ENCODE measurements around the gene HOXD4. TPM values are rescaled to one million over a fixed set of nuclear protein-coding genes. Genes with fewer than 3 reads are reported as not detected.

The HOXD4 gene
- polyA plus RNA-seq (2012; rRNA removed) = 1.0 and 1.6 TPM in 2 replicates
- polyA plus RNA-seq (2012; cell fraction: cytosol; rRNA removed) = 0.24 and 0.43 TPM in 2 replicates
- polyA plus RNA-seq (2012; cell fraction: nucleus; rRNA removed) = 11.1 and 13.3 TPM in 2 replicates

GRCh38 chr2:176151442-176152287 is at the start of gene HOXD4:
Gene HOXD4 (plus strand): TSS chr2:176151550. CDS start chr2:176151634, 84 bp downstream.
- Histone ChIP-seq H2AFZ (ENCODE audit: low read depth) (no peak within 1 kb of the TSS), H3K36me3 (replicated peaks in 1 of 2; ENCODE audit: control insufficient read depth in 1 of 2, insufficient read depth in 2 of 2, low read length in 1 of 2) (peaks cover 0 to 27% of the 10 kb centered on the region in 2 experiments), H3K9me3 (no peaks in the 10 kb centered on the region), H4K20me1 (ENCODE audit: insufficient read depth) (no peaks in the 10 kb centered on the region), H3K27ac (ENCODE audit: low read depth in 2 of 2, low read length in 1 of 2) (no peak within 1 kb of the TSS), H3K79me2 (ENCODE audit: insufficient read depth) (no peaks in the 10 kb centered on the region), H3K4me1 (ENCODE audit: control insufficient read depth in 1 of 2, insufficient read depth in 2 of 2, low read depth in 1 of 2, low read length in 1 of 2) (peaks cover 0 to 11% of the 10 kb centered on the region in 2 experiments; a peak in 1 of 4 replicates), H3K4me3 (ENCODE audit: low read depth in 2 of 2, low read length in 1 of 2) (no peak within 1 kb of the TSS), H3K27me3 (ENCODE audit: insufficient read depth) (no peaks in the 10 kb centered on the region), H3K9ac (no peak within 1 kb of the TSS), H3K4me2 (no peak within 1 kb of the TSS), H3F3A (replicated peaks; ENCODE audit: insufficient read depth) (no peaks in the 10 kb centered on the region), H3K9me2 (no peaks in the 10 kb centered on the region)
- DNase-seq = no peak
- 95% methylated on average over 42 of the region's 55 CpGs for WGBS (ENCODE audit: low lambda C conversion rate)
- ChIA-PET CTCF (interaction anchor here (0.9 to 4.4 kb wide), 3 partner anchors 12 to 403 kb away, joined by 3 to 24 read pairs (median 5); no protein-coding TSS in a partner anchor), POLR2A (no interaction called here)
- TF ChIP-seq CHD2 (IDR thresholded peaks at IDR 0.05; ENCODE audit: low read length, partially characterized antibody) (no peak), IRF3 (IDR thresholded peaks at IDR 0.05; ENCODE audit: low read depth, low read length) (no peak), NRF1 (IDR thresholded peaks at IDR 0.05; ENCODE audit: low read depth, low read length) (no peak), RAD21 (IDR thresholded peaks at IDR 0.05; ENCODE audit: low read length) (no peak), REST (IDR thresholded peaks at IDR 0.05; ENCODE audit: low read depth, low read length) (no peak), MEF2A (IDR thresholded peaks at IDR 0.05; ENCODE audit: borderline replicate concordance, low read depth) (no peak), TAF1 (IDR thresholded peaks at IDR 0.05; ENCODE audit: borderline replicate concordance, low read depth, low read length) (no peak), GABPA (IDR thresholded peaks at IDR 0.05; ENCODE audit: low read depth) (no peak), NFIC (IDR thresholded peaks at IDR 0.05; ENCODE audit: borderline replicate concordance) (no peak), GATA2 (CRISPR knock-in tag; IDR thresholded peaks at IDR 0.05) (no peak), ZBTB33 (IDR thresholded peaks at IDR 0.05; ENCODE audit: borderline replicate concordance, low read depth) (no peak)

All from SK-N-SH (cell line).